ENCODE measurements around the gene ZFX. TPM values are rescaled to one million over a fixed set of nuclear protein-coding genes. Genes with fewer than 3 reads are reported as not detected.

ZFX gene
- total RNA-seq, 1 experiment from 2014 or later, result 66.8 TPM

DNA sequence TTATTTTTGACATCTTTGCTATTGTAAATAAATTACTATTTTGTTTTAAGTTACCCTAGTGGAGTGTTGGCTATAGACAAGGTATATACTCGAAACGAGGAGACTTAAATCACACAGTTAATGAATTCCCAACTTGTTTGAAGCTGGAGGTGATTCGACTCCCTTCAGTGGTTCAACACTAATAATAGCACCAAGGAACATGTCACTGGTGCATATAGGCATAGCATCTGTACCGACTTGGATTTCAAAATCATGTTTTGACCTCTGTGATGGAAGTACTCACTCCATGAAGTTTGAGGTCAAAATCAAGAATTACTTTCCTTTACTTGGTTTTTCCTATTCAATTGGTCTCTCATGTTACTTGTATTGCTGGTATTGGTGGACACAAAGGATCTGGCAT, 66.5 kb downstream of the ZFX start:
- TF ChIP-seq, protein P1, sequence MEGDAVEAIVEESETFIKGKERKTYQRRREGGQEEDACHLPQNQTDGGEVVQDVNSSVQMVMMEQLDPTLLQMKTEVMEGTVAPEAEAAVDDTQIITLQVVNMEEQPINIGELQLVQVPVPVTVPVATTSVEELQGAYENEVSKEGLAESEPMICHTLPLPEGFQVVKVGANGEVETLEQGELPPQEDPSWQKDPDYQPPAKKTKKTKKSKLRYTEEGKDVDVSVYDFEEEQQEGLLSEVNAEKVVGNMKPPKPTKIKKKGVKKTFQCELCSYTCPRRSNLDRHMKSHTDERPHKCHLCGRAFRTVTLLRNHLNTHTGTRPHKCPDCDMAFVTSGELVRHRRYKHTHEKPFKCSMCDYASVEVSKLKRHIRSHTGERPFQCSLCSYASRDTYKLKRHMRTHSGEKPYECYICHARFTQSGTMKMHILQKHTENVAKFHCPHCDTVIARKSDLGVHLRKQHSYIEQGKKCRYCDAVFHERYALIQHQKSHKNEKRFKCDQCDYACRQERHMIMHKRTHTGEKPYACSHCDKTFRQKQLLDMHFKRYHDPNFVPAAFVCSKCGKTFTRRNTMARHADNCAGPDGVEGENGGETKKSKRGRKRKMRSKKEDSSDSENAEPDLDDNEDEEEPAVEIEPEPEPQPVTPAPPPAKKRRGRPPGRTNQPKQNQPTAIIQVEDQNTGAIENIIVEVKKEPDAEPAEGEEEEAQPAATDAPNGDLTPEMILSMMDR (conservative IDR thresholded peaks at IDR 0.05), result no peak
- Histone ChIP-seq H2BK12ac (ENCODE audit: insufficient read length, low read depth, low read length) (no peak overlapping the region), H3K4me1 (ENCODE audit: insufficient read depth, low read length) (peaks cover 4% of the 10 kb centered on the region; the same call in 1 of the 2 replicates), H3K4ac (ENCODE audit: low read depth, low read length) (no peak overlapping the region), H2BK15ac (ENCODE audit: low read depth, low read length) (no peak overlapping the region), H3K9me3 (ENCODE audit: control insufficient read depth, low read depth, low read length) (no peaks in the 10 kb centered on the region), H3K4me2 (ENCODE audit: insufficient read depth, insufficient read length, low read length) (no peak overlapping the region), H3T11ph (ENCODE audit: low read length) (no peak overlapping the region), H4K91ac (ENCODE audit: insufficient read length, low read depth, low read length) (no peak overlapping the region), H4K8ac (replicated peaks; ENCODE audit: insufficient read length, low read depth, low read length) (no peak overlapping the region), H3K23me2 (ENCODE audit: insufficient read length, low read depth, low read length, poor library complexity, severe bottlenecking) (no peaks in the 10 kb centered on the region), H2AFZ (ENCODE audit: low read length) (no peak overlapping the region), H3K56ac (ENCODE audit: insufficient read length, low read depth, low read length) (no peak overlapping the region), H3K9ac (ENCODE audit: extremely low read depth, insufficient read length, low read length) (no peak overlapping the region), H2BK120ac (ENCODE audit: low read depth, low read length, poor library complexity, severe bottlenecking) (no peak overlapping the region), H3K79me1 (ENCODE audit: insufficient read depth, low read depth, low read length, poor library complexity, severe bottlenecking) (no peaks in the 10 kb centered on the region), H3K27ac (ENCODE audit: insufficient read length, low read depth, low read length) (no peak overlapping the region), H3K18ac (ENCODE audit: insufficient read length, low read depth, low read length) (no peak overlapping the region), H3K23ac (ENCODE audit: insufficient read length, low read depth, low read length) (no peak overlapping the region), H4K20me1 (ENCODE audit: control insufficient read depth, insufficient read depth, insufficient read length) (no peaks in the 10 kb centered on the region), H3K79me2 (ENCODE audit: insufficient read depth, low read length) (no peaks in the 10 kb centered on the region), H3K14ac (ENCODE audit: insufficient read depth, low read length) (no peak overlapping the region), H3K27me3 (ENCODE audit: insufficient read depth, low read length) (no peaks in the 10 kb centered on the region), H2BK20ac (ENCODE audit: low read depth, low read length, poor library complexity, severe bottlenecking) (no peak overlapping the region), H2AK5ac (ENCODE audit: insufficient read length, low read length) (no peak overlapping the region), H2BK5ac (ENCODE audit: insufficient read length, low read length) (no peak overlapping the region), H4K5ac (ENCODE audit: insufficient read length, low read depth, low read length) (no peak overlapping the region)
- H3K9me3 Mint-ChIP-seq, result no peaks in the 10 kb centered on the region
- H3K4me1 Mint-ChIP-seq, result peaks cover 21 to 24% of the 10 kb centered on the region in 2 experiments
- peaks cover 4 to 20% (median 17%) of the 10 kb centered on the region in 3 experiments; a peak in 6 of 7 replicates for H3K36me3 Mint-ChIP-seq (ENCODE audit: insufficient read depth in 1 of 3, low read depth in 3 of 3)
- no peaks in the 10 kb centered on the region for H3K27me3 Mint-ChIP-seq (ENCODE audit: low read depth)
- H3K4me3 Mint-ChIP-seq, result no peak overlapping the region
- no peak for DNase-seq
- no CpG with 5 or more reads among the region's 4 CpGs for WGBS (ENCODE audit: extremely low coverage, insufficient read length, low lambda C conversion rate)
- H3K27ac Mint-ChIP-seq, result no peak overlapping the region; a peak in 1 of 7 replicates
